HEK293T (cell line): ENCODE results near the gene CYP2C9.

Source experiments
- ARNT ChIP-seq: fragments of 450-650 bp; IDR thresholded peaks from 2 replicates; pipeline ENCODE4 v1.6.1; 2017; ENCODE audit warnings: mild to moderate bottlenecking
- BHLHE40 ChIP-seq: fragments of 450-650 bp; IDR thresholded peaks from 2 replicates; pipeline ENCODE4 v1.6.1; 2016; ENCODE audit warnings: mild to moderate bottlenecking, moderate library complexity, borderline replicate concordance
- ELF4 ChIP-seq: fragments of 450-650 bp; IDR thresholded peaks from 2 replicates; pipeline ENCODE4 v1.6.1; 2017; ENCODE audit warnings: antibody characterized with exemption
- FOXA1 ChIP-seq: fragments of 450-650 bp; IDR thresholded peaks from 2 replicates; pipeline ENCODE4 v1.6.1; 2016; ENCODE audit warnings: mild to moderate bottlenecking
- HDGF ChIP-seq: fragments of 450-650 bp; IDR thresholded peaks from 2 replicates; pipeline ENCODE4 v1.6.1; 2017; ENCODE audit warnings: antibody characterized with exemption, borderline replicate concordance
- L3MBTL2 ChIP-seq: fragments of 450-650 bp; conservative IDR thresholded peaks from 2 replicates; pipeline ENCODE4 v1.6.1; 2016; ENCODE audit warnings: mild to moderate bottlenecking
- NFRKB ChIP-seq: fragments of 450-650 bp; IDR thresholded peaks from 2 replicates; pipeline ENCODE4 v1.6.1; 2016; ENCODE audit warnings: mild to moderate bottlenecking, moderate library complexity
- SP1 ChIP-seq: fragments of 450-650 bp; IDR thresholded peaks from 2 replicates; pipeline ENCODE4 v1.6.1; 2017
- TARDBP ChIP-seq: fragments of 450-650 bp; IDR thresholded peaks from 2 replicates; pipeline ENCODE4 v1.6.1; 2016
- ZNF384 ChIP-seq: fragments of 450-650 bp; IDR thresholded peaks from 2 replicates; pipeline ENCODE4 v1.6.1; 2016

- no peak for TF ChIP-seq FOXA1
- TF ChIP-seq L3MBTL2: no peak
- TF ChIP-seq ARNT: no peak
- no peak for TF ChIP-seq HDGF
- no peak for TF ChIP-seq ZNF384
- TF ChIP-seq ELF4: no peak
- no peak for TF ChIP-seq SP1
- no peak for TF ChIP-seq TARDBP
- no peak for TF ChIP-seq BHLHE40
- TF ChIP-seq NFRKB: no peak
These were observed 48.0 kb upstream of the CYP2C9 start for GRCh38 chr10:94890264-94891022.
